Measurements from ENCODE around the gene AMPD2. TPM values are rescaled to one million over a fixed set of nuclear protein-coding genes. Genes with fewer than 3 reads are reported as not detected.
A peak's percentile ranks its signal among the peaks of the same experiment; 100 is the strongest.

The AMPD2 gene
- total and polyA plus RNA-seq, 9 of the 15 experiments (the other 6 are each of a cell fraction or from before 2014, with no cell fraction given), result 2.0 to 77.7 (median 28.2) TPM

GRCh38 chr1:109619576-109620400 lies at the start of gene AMPD2, which contains the start of gene GNAT2 (continued):
- peak; percentile 7; the same call in 1 of the 2 replicates for TF ChIP-seq ZNF644 (tag; IDR thresholded peaks at IDR 0.05; ENCODE audit: low read depth)
- TF ChIP-seq TCF3 (CRISPR knock-in tag; IDR thresholded peaks at IDR 0.05), result no peak
- no peak for TF ChIP-seq DACH1 (IDR thresholded peaks at IDR 0.05; ENCODE audit: partially characterized antibody)
- TF ChIP-seq SRSF1 (IDR thresholded peaks at IDR 0.05; ENCODE audit: low read depth, low read length), result no peak
- TF ChIP-seq SPI1 (IDR thresholded peaks at IDR 0.05; ENCODE audit: borderline replicate concordance, low read depth, low read length), result peak; percentile 28; the same call in 1 of the 2 replicates
- TF ChIP-seq SOX6 (IDR thresholded peaks at IDR 0.05), result peak; percentile 32; the same call in 1 of the 2 replicates
- no peak for TF ChIP-seq BDP1 (IDR thresholded peaks at IDR 0.05; ENCODE audit: insufficient read depth, insufficient read length)
- TF ChIP-seq RHOXF2B (CRISPR knock-in tag; conservative IDR thresholded peaks at IDR 0.05), result no peak
- peak; percentile 82 for TF ChIP-seq ARID4B (CRISPR knock-in tag; IDR thresholded peaks at IDR 0.05)
- peak; percentile 33; the same call in 1 of the 2 replicates for TF ChIP-seq E2F3 (CRISPR knock-in tag; IDR thresholded peaks at IDR 0.05)
- no peak for TF ChIP-seq ELK3 (CRISPR knock-in tag; IDR thresholded peaks at IDR 0.05)
- TF ChIP-seq HMGN3 (IDR thresholded peaks at IDR 0.05; ENCODE audit: borderline replicate concordance, extremely low read depth, insufficient read length, low read depth, low read length), result peak; percentile 95
- no peak for TF ChIP-seq RFX5 (IDR thresholded peaks at IDR 0.05; ENCODE audit: low read depth, low read length)
- TF ChIP-seq MAFF (IDR thresholded peaks at IDR 0.05; ENCODE audit: low read length), result no peak
- TF ChIP-seq RFX1 (IDR thresholded peaks at IDR 0.05), result no peak
- no peak for TF ChIP-seq FOXJ2 (tag; IDR thresholded peaks at IDR 0.05)
- 0 out of 2 replicates have a peak, but pooled peaks have one; percentile 5 for TF ChIP-seq HDAC8 (tag; IDR thresholded peaks at IDR 0.05)
- TF ChIP-seq GABPB2 (CRISPR knock-in tag; conservative IDR thresholded peaks at IDR 0.05), result no peak
- TF ChIP-seq FUS (optimal IDR thresholded peaks at IDR 0.05; ENCODE audit: low read depth, low read length), result no peak
- no peak for TF ChIP-seq STAG1 (CRISPR knock-in tag; IDR thresholded peaks at IDR 0.05; ENCODE audit: borderline replicate concordance)
- TF ChIP-seq ASH1L (IDR thresholded peaks at IDR 0.05; ENCODE audit: borderline replicate concordance, low read depth, partially characterized antibody), result no peak
- no peak for TF ChIP-seq ATF2 (CRISPR knock-in tag; IDR thresholded peaks at IDR 0.05)
- TF ChIP-seq RUNX1 (IDR thresholded peaks at IDR 0.05; ENCODE audit: low read depth), result 0 out of 2 replicates have a peak, but pooled peaks have one; percentile 44
